GM21619 (cell line): ENCODE measurements around the gene ZC3H4.
"Not testable (repeated sequence)": the region's sequence is repeated elsewhere in the genome, so short reads cannot be mapped to it uniquely, and the experiment has no call there.

Source experiments
- ATAC-seq: cut with Tn5 transposase; IDR thresholded peaks from one replicate; pipeline ENCODE4 v1.9.1; 2021; ENCODE audit not compliant: unreplicated experiment

The ZC3H4 gene

DNA sequence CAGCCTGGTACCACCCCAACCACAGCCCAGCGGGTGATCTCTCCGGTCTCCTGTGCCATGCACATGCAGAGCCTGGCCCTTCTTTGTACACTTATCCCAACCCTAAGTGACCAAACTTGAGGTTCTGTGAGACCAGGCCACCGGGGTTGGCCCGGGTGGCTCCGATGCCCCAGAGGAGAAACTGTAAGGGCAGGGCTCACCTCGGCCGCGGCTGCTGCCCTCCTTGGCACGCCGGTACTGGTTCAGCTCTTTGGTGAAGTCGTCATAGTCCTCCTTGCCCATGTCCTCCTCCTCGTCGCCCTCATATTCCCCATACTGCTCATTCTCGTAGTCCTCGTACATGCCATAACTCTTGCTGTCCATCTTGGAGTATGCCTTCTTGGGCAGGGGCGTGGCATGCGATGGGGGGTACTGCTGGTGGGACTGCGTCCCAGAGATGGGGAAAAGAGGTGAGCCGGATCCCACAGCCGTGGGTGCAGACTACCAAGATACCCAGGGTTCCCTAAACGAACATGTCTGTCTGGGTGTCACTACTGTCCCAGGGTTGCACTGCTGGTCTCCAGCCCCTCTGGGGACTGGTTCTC is 23.7 kb downstream of the ZC3H4 start:
- ATAC-seq, result no peak

GRCh38 chr19:47086280-47086679 is 27.3 kb downstream of the ZC3H4 start:
- ATAC-seq, result no peak

DNA sequence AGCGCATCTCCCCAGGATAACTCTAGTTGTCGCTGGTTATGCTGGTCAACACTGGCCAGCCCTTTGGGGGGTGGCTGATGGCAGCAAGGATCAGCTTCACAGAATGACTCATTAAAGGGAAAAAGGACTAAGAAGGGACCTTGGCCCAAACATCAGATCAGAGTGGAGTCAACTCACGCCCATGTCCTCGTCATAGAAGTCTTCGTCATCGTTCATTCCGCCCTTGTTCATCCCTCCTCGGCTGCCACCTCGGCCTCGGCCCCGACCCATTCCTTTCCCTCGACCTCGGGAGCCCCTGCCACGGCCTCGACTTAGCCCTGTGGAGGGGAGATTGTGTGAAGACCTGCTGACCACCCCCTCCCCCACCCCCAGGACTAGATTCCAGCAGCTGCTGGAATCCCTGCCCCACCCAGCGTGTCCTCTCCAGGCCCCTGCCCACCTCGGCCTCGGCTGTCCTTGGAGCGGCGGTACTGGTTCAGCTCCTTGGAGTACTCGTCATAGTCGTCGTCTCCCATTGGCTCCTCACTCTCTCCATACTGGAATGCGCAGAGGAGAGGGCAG is 28.6 kb downstream of the ZC3H4 start:
- ATAC-seq, result no peak

DNA sequence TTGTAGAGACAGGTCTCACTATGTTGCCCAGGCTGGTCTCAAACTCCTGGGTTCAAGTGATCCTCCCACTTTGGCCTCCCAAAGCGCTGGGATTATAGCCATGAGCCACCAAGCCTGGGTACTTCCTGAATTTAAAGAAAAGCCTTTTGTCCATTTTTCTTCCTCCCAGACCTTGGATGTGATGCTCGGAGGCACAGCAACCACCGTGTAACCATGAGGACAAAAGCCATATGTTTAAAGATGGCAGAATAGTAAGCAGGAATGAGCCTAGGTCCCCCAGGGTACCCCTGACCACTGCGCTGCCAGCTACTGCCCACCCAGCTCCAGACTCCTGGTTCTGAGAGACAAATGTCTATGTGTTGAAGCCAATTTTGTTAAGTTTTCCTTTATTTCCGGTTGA is 31.1 kb downstream of the ZC3H4 start:
- ATAC-seq, result no peak

GRCh38 chr19:47081095-47081494 is 32.5 kb downstream of the ZC3H4 start:
- ATAC-seq, result no peak

- ATAC-seq, result not testable (repeated sequence)
Measured at GRCh38 chr19:47078351-47078750, 35.2 kb downstream of the ZC3H4 start.

DNA sequence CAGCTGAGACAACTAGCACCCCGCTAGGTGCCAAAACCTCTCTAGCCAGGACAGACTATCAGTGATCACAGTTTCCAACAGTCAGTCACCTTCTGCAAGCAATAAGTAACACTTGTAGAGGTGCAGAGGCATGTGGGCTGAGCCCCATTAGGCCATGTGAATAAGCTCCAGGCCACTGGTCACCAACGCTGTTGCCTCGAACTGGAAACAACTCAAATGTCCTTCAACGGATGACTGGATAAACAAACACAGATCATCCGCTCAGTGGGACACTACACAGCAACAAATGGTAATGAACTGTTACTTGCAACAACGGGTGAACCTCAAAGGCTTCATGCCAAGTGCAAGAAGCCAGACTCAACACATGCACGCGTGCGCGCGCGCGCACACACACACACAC is 37.6 kb downstream of the ZC3H4 start:
- no peak for ATAC-seq

- ATAC-seq, result no peak
Measured at GRCh38 chr19:47075179-47075810, 38.3 kb downstream of the ZC3H4 start.

DNA sequence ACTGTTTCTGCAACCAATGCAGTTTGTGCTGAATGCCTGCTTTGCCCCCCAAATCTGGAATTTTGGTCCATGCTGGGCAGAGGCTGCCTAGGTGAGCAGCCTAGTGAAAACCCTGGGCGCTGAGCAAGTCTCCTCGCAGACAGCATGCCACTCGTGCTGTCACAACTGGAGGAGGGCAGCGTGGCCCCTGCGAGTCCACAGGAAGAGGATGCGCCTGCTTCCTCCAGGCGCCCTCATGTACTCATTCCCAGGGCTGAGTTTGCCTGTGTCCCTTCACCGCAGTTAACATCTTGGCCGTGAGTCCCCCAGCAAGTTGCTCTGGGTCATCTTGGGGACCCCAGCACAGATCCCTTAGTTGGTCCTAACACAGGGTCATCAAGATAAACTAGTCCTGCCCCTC is 39.0 kb downstream of the ZC3H4 start:
- no peak for ATAC-seq

- no peak for ATAC-seq
Measured at GRCh38 chr19:47073574-47073973, 40.0 kb downstream of the ZC3H4 start.

- ATAC-seq, result no peak
Measured at GRCh38 chr19:47072323-47072722, 41.3 kb downstream of the ZC3H4 start.

DNA sequence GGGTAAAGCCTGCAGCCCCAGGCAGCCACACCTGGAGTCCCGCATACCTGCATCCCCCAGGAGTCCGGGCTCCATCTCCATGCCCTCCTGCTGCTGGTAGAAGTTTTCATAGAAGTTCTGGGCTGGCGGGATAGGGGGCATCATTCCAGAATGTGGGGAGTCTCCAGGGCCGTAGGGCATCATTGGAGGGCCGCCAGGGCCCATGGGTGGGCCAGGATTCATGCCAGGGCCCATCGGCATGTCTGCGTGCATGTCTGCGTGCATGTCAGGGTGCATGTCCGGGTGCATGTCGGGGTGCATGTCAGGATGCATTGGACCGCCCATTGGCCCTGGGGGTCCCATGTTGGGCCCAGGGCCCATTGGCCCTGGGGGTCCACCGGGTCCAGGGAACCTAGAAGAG is 41.8 kb downstream of the ZC3H4 start:
- ATAC-seq, result no peak

DNA sequence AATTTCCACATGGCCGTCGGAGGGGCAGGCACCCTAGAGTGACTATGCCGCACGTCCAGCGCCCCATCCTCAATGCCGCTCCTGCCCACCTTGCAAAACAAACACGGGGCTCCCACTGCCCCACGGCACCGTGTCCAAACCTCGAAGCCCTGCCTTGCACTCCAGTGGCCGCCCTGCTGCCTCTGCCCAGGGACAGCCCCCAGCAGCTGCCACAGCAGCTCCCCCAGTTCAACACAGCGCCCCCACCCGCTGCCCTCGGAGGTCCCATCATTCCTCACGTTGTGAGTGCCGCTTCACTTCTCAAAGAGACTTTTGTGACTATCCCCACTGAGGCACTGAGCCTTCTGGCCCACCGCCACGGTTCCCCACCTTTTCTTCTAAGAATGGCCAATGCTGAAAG is 42.8 kb downstream of the ZC3H4 start:
- ATAC-seq, result no peak

DNA sequence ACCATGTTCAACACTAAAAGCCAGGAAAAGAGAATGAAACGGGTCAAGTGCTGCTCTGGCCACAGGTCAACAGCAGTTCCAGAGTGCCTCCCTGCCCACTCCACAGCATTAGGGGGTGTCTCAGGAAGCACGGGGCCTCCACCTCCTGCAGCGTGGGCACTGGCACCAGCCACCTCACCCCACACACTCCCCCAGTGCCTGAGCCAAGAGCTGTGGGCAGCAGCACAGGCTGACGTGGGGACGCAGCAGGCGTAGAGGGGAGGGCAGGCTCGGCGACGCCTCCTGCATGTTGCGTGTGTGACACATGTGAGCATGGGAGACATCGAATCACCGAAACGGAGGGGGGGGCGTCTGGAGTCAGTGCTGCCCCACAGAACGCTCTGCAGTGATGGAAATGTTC is 43.8 kb downstream of the ZC3H4 start:
- ATAC-seq, result no peak

DNA sequence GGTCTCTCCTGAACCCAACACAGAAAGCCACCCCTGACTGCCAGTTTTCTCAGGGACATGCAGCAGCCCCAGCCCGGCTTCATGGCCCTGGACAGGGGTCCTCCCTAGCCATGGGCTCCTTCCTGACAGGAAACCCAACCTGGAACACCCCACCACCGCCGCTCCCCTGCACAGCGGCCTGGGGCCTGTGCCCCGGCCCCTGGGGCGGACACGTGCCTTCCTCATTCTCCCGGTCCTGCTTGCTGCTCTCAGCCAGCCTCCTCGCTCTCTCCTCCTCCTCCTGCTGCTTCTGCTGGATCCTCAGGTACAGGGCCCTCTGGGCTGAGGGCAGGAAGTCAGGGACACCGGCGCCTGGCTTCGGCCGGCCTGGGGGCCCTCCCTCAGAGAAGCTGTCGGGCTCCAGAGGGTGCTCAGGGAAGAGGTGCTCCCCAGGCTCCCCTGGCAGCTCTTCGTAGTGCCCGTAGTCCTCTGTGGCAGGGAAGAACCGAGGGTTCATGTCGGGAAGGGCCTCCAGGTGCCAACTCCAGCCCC is 44.6 kb downstream of the ZC3H4 start:
- no peak for ATAC-seq

GRCh38 chr19:47068246-47068645 is 45.3 kb downstream of the ZC3H4 start:
- ATAC-seq, result no peak

- ATAC-seq, result no peak
Measured at GRCh38 chr19:47067215-47067847, 46.2 kb downstream of the ZC3H4 start.

GRCh38 chr19:47066376-47067214 is 47.0 kb downstream of the ZC3H4 start:
- ATAC-seq, result no peak

- ATAC-seq, result no peak
Measured at GRCh38 chr19:47065242-47065641, 48.3 kb downstream of the ZC3H4 start.

DNA sequence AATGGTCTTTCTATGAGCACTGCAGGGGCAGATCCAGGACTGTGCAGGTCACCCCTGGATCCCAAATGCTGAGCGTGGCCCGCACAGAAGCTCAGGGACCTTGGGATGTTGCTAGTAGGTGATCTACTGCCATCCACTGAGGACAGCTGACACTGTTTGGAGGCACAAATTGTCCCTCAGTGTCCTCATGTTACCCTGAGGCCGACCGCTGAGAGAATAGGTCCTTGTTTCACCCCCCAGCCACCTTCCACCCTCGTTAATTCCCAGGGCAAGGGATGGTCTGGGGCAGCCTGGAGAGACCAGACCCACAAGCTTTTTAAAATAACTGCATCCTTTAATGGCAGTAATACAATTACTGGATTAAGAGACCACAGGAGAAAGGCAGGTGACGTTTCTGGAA is 49.7 kb downstream of the ZC3H4 start:
- ATAC-seq, result no peak

- no peak for ATAC-seq
Measured at GRCh38 chr19:47058621-47059022, 55.0 kb downstream of the ZC3H4 start.
